HG03139 (cell line): Measurements from ENCODE around the gene SELENOO.

Source experiments
- ATAC-seq: cut with Tn5 transposase; IDR thresholded peaks from one replicate; pipeline ENCODE4 v1.9.1; 2021; ENCODE audit not compliant: unreplicated experiment

SELENOO gene

GRCh38 chr22:50251477-50252081, 50.8 kb downstream of the SELENOO start:
- ATAC-seq, result no peak

- no peak for ATAC-seq
Measured at GRCh38 chr22:50252082-50253045, 51.6 kb downstream of the SELENOO start.

GRCh38 chr22:50253046-50253915, 52.5 kb downstream of the SELENOO start:
- ATAC-seq, result no peak

- no peak for ATAC-seq
Measured at GRCh38 chr22:50253941-50254340, 53.1 kb downstream of the SELENOO start.

GRCh38 chr22:50255099-50255498, 54.3 kb downstream of the SELENOO start:
- ATAC-seq, result no peak

GRCh38 chr22:50255607-50256006, 54.8 kb downstream of the SELENOO start:
- ATAC-seq, result no peak

GRCh38 chr22:50256258-50256862, 55.5 kb downstream of the SELENOO start:
- no peak for ATAC-seq

GRCh38 chr22:50257041-50257440, 56.2 kb downstream of the SELENOO start:
- ATAC-seq, result no peak

- ATAC-seq, result no peak
Measured at GRCh38 chr22:50257451-50258360, 56.9 kb downstream of the SELENOO start.

- ATAC-seq, result no peak
Measured at GRCh38 chr22:50258361-50259292, 57.8 kb downstream of the SELENOO start.

GRCh38 chr22:50259302-50259701, 58.5 kb downstream of the SELENOO start:
- ATAC-seq, result no peak

GRCh38 chr22:50260434-50260800, 59.6 kb downstream of the SELENOO start:
- no peak for ATAC-seq

GRCh38 chr22:50260801-50261614, 60.2 kb downstream of the SELENOO start:
- ATAC-seq, result no peak

- ATAC-seq, result no peak
Measured at GRCh38 chr22:50261615-50262459, 61.0 kb downstream of the SELENOO start, which contains the start of gene MAPK12. TSS of gene MAPK12 (minus strand) at chr22:50261683. CDS start at chr22:50261509, 174 bp downstream.

- ATAC-seq, result no peak
Measured at GRCh38 chr22:50262460-50262911, 61.7 kb downstream of the SELENOO start.

GRCh38 chr22:50262973-50263617, 62.3 kb downstream of the SELENOO start:
- ATAC-seq, result no peak
